Cerebellar cortex (tissue), 1 donor: ENCODE data around the gene HOXB7.

Experiments
- DNase-seq: peaks from one replicate; pipeline ENCODE4 v3.0.0-alpha.2; 2015; ENCODE audit warnings: low spot score

The HOXB7 gene

DNA sequence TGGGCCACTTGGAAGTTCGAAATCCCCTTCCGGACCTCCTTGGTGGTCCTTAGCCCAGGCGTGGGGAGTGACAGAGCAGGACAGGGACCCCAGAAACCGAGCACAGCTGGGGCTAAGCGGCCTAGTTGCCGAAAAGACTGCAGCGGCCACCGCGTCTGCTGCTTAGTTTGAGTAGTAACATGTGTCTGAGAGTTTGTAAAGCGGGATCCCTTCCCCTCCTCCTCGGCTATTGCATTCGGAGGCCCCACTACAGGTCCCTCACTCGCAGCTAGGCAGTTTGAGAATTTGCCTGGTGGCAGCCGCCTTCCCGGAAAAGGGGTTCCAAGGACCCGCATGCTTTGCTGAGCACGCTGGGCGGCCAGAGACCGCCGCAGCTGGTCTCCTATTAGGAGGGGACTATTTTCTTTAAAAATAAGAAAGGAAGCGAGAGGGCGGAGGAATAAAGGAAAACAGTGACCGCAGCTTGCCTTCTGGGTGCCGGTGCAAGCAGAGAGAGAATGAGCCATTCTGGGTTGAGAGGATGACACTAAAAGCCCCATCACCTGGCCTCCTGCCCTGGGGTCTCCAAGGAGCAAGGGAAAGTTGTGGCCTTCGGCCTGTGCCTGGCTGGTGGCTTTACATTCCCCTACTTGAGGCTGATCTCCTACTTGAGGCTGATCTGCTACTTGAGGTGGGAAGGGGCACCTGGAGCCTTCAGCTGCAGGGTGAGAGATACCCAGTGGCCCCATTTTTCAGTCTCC is 16.1 kb downstream of the HOXB7 start:
- DNase-seq, result no peak

- DNase-seq, result no peak
Measured at GRCh38 chr17:48593840-48594537, 16.8 kb downstream of the HOXB7 start.

- DNase-seq, result no peak
Measured at GRCh38 chr17:48593126-48593829, 17.5 kb downstream of the HOXB7 start, which contains the start of gene HOXB5. HOXB5 (minus strand) TSS chr17:48593779; CDS start chr17:48593682, 97 bp downstream.

DNA sequence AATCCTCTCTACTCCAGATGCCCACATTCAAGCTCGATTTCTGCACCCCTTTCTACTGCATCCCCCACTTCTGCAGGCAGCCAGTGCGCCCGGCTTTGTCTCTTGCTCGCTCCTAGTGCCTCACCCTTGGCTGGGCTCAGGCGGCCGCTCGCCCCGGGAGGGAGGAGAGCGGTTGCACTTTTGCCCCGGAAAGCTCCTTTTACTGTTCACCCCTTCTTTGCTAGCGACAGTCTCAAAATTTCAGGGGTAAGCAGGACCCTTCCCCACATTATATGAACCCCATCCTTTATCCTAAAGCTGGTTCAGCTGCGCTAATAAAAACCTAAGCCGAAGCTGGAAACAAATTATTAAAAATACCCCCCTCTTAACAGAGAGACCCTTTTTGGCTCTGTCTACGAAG is 18.2 kb downstream of the HOXB7 start:
- DNase-seq, result no peak

GRCh38 chr17:48592057-48592514 is 18.7 kb downstream of the HOXB7 start:
- DNase-seq, result no peak

DNA sequence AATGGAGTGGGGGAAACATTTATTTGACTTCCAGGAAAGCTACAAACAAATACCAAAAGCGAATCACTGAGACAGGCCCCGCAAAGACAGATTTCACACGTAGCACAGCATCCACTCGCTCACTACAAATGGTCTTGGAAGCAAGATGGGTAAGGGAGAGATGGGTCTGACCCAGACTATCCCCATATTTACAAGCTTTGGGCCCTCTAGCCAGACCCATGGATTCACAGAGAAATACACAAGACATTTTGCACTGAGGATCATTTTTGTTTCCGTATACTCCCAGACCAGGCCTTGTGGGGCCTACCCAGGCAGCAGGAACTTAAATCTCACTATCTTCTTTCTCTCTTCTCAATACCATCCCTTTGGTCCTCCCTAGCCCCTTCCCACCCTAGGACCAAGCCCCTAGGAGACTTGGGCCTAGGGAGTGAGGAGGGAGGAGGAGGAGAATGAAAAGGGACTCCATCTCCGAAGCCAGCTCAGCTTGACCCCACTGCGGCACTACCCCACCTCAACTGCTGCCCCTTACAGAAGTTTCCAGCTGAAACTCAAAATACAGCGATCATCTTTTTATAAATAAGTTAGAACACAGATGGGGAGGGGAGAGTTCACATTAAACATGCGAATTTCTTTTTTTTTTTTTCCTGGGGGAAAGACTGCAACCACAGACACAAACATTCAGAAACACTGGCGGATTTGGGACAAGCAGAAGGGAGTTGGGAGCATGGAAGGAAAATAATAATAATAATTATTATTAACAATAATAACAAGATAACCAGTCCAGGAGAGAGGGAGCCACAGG is 19.4 kb downstream of the HOXB7 start:
- DNase-seq, result no peak

DNA sequence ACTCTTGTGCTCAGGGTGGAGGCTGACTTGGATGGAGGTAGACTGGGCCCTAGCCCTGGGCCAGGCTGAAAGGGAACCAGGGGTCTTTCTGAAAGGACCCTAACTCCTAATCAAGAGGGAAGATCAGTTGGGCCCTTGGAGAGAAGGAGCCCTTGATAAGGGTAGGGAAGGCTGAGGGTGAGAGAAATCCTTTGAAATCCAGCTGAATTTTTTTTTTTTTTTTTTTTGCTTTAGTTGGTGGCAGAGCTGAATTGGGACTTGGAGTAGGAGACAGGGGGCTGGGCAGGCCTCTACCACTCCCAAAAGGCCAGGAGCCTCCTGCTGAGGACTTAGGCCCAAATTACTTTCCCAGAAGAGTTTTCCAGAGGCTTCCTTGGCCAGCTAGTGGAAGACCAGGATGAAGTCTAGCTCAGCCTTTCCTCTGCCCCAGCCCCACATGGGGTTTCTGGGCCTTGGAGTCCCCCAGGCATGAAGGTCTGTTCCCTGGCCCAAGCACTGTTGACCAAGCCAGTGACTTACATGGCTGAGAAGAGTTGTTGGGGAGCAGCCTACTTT is 20.1 kb downstream of the HOXB7 start:
- no peak for DNase-seq

GRCh38 chr17:48589831-48590606 is 20.8 kb downstream of the HOXB7 start, which contains the start of gene HOXB3:
HOXB3 (minus strand) TSS chr17:48590241; CDS start chr17:48552474, 37,767 bp downstream.
- no peak for DNase-seq

- DNase-seq, result no peak
Measured at GRCh38 chr17:48589060-48589830, 21.6 kb downstream of the HOXB7 start.

GRCh38 chr17:48588528-48588927 is 22.3 kb downstream of the HOXB7 start:
- DNase-seq, result no peak

DNA sequence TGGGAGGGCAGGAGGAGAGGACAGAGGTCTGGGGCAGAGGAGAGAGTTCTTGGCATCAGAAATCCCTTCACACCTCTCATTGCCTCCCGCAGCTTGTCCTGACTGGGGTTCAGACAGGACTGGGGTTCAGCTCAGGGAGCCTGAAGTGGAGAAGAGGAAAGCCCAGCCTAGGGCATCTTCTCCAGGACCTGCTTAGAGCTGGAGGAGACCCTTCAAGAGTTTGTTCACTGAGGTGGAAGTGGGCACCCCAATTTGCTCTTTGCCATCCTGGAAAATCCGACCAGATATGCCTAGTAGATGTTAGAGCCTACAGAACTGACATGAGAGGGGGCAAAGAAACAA is 22.8 kb downstream of the HOXB7 start:
- no peak for DNase-seq

DNA sequence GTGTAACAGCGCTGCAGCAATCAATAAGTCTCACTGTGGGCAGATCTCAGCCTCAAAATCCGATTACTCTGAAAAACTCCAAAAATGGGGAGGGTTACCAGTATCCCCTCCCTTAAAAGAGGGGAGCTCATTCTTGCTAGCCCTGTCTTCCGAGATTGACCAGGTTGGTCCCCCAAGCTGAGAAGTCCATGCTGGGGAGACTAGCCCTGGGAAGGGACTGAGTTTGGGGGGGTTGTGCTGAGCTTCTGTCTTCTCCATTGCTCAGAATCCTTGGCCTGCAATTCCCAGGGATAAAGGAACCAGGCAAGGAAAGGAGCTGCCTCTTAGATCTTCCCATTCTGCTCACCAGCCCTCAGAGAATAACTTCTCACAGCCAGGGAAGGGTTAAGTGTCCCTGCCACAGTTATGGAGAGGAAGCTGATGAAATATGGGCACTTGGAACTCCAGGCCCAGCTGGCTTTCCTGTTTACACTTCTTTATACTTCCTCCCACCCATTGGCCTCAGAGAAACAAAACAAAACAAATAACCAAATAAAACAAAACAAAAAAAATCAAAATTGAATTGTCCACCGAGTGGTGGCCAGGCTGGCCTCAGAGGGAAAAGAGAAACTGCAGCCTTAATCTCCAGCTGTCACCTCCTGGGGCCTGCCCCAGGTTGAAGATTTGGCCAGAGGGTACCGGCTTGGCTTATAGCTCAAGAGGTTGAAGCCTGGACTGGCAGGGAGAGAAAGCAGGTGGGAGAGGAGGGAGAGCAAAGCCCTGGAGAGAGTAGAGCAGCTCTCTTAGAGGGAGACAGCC is 23.3 kb downstream of the HOXB7 start:
- no peak for DNase-seq

GRCh38 chr17:48586355-48587258 is 24.2 kb downstream of the HOXB7 start:
- DNase-seq, result no peak

- no peak for DNase-seq
Measured at GRCh38 chr17:48584223-48584741, 26.5 kb downstream of the HOXB7 start.

DNA sequence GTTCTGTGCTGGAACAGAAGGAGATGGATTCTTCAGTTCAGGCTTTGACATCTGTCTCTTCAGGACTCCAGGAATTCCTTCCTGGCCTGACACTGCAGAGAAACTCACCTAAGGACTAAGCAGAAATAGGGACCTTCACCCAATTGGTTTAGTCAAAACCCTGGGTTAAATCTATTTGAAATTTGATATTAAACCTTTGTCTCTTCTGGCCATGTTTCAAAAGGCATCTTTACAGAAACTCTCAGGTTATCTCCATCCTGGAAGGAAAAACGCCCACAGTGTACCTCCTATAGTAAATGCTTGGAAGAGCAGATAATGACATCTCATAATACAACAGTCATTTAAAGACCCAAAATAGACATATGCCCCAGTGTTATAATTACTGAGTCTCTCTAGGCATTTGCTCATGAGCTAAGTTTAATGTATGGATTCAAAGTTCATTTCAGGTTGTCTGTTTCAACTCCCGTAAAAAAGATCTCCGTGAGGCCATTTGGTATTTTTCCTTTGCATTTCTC is 27.1 kb downstream of the HOXB7 start:
- no peak for DNase-seq

GRCh38 chr17:48582750-48583069 is 28.1 kb downstream of the HOXB7 start:
- no peak for DNase-seq

DNA sequence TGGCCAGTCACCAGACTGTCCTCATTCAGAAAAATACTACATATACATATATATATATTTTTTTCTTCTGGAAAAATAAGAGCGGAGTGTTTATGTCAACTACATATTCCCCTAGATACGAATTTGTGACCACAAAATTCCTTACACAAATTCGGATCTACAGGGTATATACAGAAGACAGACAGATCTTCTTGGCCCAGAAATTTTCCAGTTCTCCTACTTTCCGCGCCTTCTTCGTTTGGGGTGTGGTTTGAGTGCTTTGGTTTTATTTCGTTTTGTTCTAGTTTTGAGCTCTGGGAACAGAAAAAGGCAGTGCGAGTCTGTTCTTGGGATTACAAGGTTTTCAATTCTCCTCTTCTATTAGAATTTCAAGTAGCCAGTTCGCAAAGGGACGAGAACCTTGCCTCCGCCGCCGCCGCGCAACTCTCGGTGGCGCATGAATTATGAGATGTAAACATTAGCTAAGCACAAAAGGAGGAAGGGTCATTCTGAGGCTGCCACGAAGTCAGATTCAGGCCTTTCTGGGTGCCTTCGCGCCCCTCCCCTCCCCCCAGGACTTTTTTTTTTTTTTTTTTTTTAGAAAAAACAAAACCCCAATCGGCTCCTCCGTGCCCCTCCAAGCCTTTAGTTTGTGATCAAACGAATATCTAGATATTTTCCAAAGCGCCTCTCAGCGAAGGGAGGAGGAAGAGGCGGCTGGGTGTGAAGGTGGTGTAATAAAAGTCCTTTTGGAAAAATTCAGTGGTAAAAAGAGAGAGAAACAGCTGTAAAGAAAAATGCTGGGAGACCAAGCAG is 30.9 kb downstream of the HOXB7 start:
- DNase-seq, result no peak
